HepG2 (cell line): ENCODE measurements around the gene CA14. TPM values are rescaled to one million over a fixed set of nuclear protein-coding genes. Genes with fewer than 3 reads are reported as not detected.

Experiments used
- AGO2 ChIP-seq: fragments of 200-400 bp; formaldehyde crosslinking; optimal IDR thresholded peaks from 2 replicates; pipeline ENCODE3; 2017; ENCODE audit warnings: mild to moderate bottlenecking, low read depth, low read length, moderate library complexity
- CCAR2 ChIP-seq: fragments of 200-400 bp; formaldehyde crosslinking; optimal IDR thresholded peaks from 2 replicates; pipeline ENCODE3; 2018; ENCODE audit warnings: low read depth, mild to moderate bottlenecking, low read length, moderate library complexity
- HDAC6 ChIP-seq: fragments of 200-600 bp; sonication (generic); IDR thresholded peaks from 2 replicates; pipeline ENCODE4 v1.7.0; 2017; ENCODE audit warnings: mild to moderate bottlenecking, antibody characterized with exemption, low read length, low read depth
- HOXA3 ChIP-seq: sonication (generic); formaldehyde crosslinking; IDR thresholded peaks from 2 replicates; pipeline ENCODE4 v1.5.0; 2020; ENCODE audit warnings: missing genetic modification reagents
- HOXD1 ChIP-seq: sonication (generic); formaldehyde crosslinking; IDR thresholded peaks from 2 replicates; pipeline ENCODE4 v1.5.0; 2020; ENCODE audit warnings: missing genetic modification reagents
- NR3C1 ChIP-seq: sonication (generic); formaldehyde crosslinking; IDR thresholded peaks from 2 replicates; pipeline ENCODE4 v1.4.0; 2020; ENCODE audit warnings: missing genetic modification reagents
- POLR2AphosphoS5 ChIP-seq: IDR thresholded peaks from 2 replicates; pipeline ENCODE4 v1.6.1; 2012; ENCODE audit warnings: low read depth, low read length
- RORA ChIP-seq: sonication (generic); formaldehyde crosslinking; IDR thresholded peaks from 2 replicates; pipeline ENCODE4 v1.5.0; 2020; ENCODE audit warnings: mild to moderate bottlenecking, missing genetic modification reagents, moderate library complexity
- TBP ChIP-seq: sonication (generic); formaldehyde crosslinking; IDR thresholded peaks from 2 replicates; pipeline ENCODE4 v1.5.0; 2020; ENCODE audit warnings: missing genetic modification reagents
- TFDP2 ChIP-seq: sonication (generic); formaldehyde crosslinking; IDR thresholded peaks from 2 replicates; pipeline ENCODE4 v1.4.0; 2020; ENCODE audit warnings: missing genetic modification reagents
- YY1 ChIP-seq: IDR thresholded peaks from 2 replicates; pipeline ENCODE4 v1.6.1; 2011; ENCODE audit warnings: low read length, low read depth, moderate library complexity, mild to moderate bottlenecking; ENCODE audit not compliant: insufficient read depth, insufficient replicate concordance
- ZBTB46 ChIP-seq: sonication (generic); formaldehyde crosslinking; IDR thresholded peaks from 2 replicates; pipeline ENCODE4 v1.4.0; 2020; ENCODE audit warnings: mild to moderate bottlenecking, missing genetic modification reagents, borderline replicate concordance
- ZFAT ChIP-seq: sonication (generic); formaldehyde crosslinking; conservative IDR thresholded peaks from 2 replicates; pipeline ENCODE4 v1.8.1; 2023; ENCODE audit warnings: missing genetic modification reagents, inconsistent platforms
- ZNF18 ChIP-seq: sonication (generic); formaldehyde crosslinking; IDR thresholded peaks from 2 replicates; pipeline ENCODE4 v1.8.0; 2022; ENCODE audit warnings: mild to moderate bottlenecking, missing genetic modification reagents; ENCODE audit not compliant: insufficient replicate concordance
- ZNF646 ChIP-seq: sonication (generic); formaldehyde crosslinking; IDR thresholded peaks from 2 replicates; pipeline ENCODE4 v1.9.0; 2021; ENCODE audit warnings: mild to moderate bottlenecking, missing genetic modification reagents
- polyA plus RNA-seq, 8 experiments: library from polyadenylated mRNA; depleted of rRNA in 3 of 8; stranded (reverse) in 7 of 8; unstranded in 1 of 8; fragments of >200 nt; fragmentation: Illumina TruSeq in 4 of 8; extraction: Trizol in 4 of 8; gene quantifications; 2 replicates each; pipeline versions ENCODE4 v1.2.1 to v1.2.3, GENCODE V29; 2011 to 2016; ENCODE audit warnings: low read depth in 4 of 8, missing spikeins in 1 of 8, mixed read lengths in 1 of 8; ENCODE audit not compliant: insufficient read depth in 1 of 8
- total RNA-seq, 5 experiments: library from RNA; depleted of rRNA; stranded (reverse); fragments of >200 nt; fragmentation: Illumina TruSeq; extraction: Trizol; gene quantifications; 2 replicates each; pipeline ENCODE4 v1.2.3, GENCODE V29; 2016; ENCODE audit warnings: low read depth in 1 of 5

The CA14 gene
- total and polyA plus RNA-seq, 2 of the 13 experiments (the other 11 are each of a cell fraction or from before 2014, with no cell fraction given) = 2.4 to 8.5 TPM

GRCh38 chr1:150268705-150269403 is 11.3 kb downstream of the CA14 start, which contains the start of gene APH1A (continued):
- TF ChIP-seq ZNF646 (CRISPR knock-in tag) (no peak), AGO2 (peak; percentile 53), NR3C1 (CRISPR knock-in tag) (no peak), YY1 (peak; percentile 73), CCAR2 (no peak), RORA (CRISPR knock-in tag) (no peak), POLR2AphosphoS5 (peak; percentile 73), TBP (CRISPR knock-in tag) (no peak), HOXA3 (CRISPR knock-in tag) (peak; percentile 73; the same call in 1 of the 2 replicates), ZNF18 (CRISPR knock-in tag) (no peak), ZFAT (CRISPR knock-in tag) (peak; percentile 88; the same call in 1 of the 2 replicates), HDAC6 (no peak), ZBTB46 (CRISPR knock-in tag) (no peak), TFDP2 (CRISPR knock-in tag) (peak; percentile 79), HOXD1 (CRISPR knock-in tag) (peak; percentile 61; the same call in 1 of the 2 replicates)
